DMS 273 (cell line): ENCODE results near the gene LSM7.
A peak's percentile ranks its signal among the peaks of the same experiment; 100 is the strongest.

Experiments used
- DNase-seq: peaks from one replicate; lab custom pipeline; 2025; ENCODE audit not compliant: unreplicated experiment; lab: John Stamatoyannopoulos, UW

The LSM7 gene

DNA sequence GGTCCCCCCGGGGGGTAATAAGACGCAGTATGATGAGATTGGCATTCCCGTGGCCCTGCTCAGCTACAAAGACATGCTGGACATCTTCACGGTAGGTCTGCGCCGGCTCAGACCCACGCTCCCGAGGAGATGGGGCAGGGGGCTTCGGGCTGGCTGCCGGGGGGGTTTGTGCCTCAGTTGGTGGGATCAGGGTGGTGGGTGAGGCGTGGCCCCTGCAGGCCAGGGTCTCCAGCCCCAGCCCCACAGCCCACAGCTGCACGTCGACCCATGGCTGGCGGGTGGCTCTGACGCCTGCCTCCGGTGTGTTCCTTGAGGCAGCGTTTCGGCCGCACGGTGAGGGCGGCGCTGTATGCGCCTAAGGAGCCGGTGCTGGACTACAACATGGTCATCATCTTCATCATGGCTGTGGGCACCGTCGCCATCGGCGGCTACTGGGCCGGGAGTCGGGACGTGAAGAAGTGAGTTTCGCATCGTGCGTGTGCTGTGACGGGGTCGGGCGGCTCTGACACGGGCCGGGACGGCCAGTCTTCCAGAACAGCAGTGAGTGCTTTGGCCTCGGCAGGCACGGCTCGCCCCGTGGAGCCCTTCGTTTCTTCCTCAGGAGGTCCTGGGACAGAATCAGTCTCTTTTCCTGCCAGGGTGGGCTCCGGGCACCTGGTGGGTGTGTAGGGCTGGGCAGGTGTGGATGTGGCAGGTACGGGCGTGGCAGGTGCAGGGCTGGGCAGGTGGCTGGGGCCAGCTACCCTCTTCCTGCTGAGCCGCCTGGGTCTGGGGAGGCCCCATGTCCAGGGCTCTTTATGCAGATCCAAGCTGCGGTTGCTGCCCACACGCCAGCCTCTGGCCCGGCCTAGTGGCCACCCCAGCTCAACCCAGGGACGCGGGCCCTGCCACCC is 10.6 kb upstream of the LSM7 start:
- DNase-seq, result no peak

DNA sequence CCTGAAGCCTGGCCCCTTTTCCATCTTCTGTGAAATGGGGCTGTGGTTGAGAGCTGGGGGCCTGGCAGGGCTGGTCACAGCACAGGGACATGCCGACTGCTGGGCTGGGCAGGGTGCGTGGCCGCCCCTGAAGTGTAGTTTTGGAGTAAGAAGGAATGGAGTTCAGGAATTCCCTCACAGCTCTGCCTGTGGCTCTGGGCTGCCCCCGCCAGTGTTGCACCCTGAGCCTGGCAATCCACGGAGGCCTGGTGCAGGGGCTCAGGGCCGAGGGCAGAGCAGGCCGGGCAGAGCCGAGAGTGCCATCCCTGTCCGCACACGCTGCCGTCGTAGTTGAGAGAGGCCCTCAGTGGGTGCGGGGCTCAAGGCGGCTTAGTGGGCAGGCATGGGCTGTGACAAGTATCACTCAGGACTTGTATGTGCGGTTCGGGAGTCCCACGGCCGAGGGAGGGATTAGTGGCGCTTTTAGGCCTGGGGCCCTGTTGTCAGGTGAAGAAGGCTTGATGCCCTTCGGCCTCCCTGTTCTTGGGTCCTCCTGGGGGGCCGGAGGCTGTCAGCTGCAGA is 9.7 kb upstream of the LSM7 start:
- no peak for DNase-seq

DNA sequence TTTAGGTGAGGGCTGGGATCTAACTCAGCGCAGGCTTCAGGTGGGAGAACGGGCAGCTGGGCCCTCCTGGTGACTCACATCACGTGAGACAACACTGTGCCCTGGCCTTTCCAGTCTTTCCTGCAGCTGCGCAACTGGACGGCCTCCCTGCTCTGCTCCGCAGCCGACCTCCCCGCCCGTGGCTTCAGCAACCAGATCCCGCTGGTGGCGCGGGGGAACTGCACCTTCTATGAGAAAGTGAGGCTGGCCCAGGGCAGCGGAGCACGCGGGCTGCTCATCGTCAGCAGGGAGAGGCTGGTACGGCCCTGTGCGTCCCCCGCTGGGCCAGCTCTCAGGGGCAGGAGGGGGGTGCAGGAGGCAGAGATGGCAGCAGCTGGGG is 8.9 kb upstream of the LSM7 start:
- DNase-seq, result peak; percentile 51

DNA sequence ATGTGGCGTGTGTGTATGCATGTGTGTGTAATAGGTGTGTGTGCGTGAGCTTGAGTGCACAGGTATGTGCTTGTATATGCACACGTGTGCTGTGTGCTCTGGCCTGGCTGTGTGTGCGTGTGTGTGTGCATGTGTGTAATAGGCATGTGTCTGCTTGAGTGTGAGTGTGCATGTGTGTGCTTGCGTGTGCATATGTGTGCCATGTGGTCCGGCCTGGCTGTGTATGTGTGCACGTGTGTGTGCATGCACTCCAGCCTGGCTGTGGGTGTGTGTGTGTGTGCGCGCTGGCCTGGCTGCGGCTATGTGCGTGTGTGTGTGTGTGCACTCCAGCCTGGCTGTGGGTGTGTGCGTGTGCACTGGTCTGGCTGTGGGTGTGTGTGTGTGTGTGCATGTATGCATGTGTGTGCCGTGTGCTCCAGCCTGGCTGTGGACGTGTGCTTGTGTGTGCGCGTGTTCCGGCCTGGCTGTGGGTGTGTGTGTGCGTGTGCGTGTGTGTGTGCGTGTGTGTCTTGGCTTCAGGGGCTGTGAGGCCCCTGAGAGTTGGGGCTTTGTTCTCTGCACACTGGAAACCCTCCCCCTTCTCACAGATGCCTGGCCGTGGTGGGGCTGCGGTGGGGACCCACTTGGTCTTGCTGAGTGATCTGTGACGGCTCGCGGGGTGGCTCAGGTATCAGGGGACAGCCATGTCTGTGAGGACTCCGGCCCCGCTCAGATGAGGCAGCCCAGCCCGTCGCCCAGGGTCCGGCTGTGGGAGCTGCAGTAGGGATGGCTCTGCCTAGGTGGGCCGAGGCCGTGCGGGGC is 8.3 kb upstream of the LSM7 start:
- no peak for DNase-seq

DNA sequence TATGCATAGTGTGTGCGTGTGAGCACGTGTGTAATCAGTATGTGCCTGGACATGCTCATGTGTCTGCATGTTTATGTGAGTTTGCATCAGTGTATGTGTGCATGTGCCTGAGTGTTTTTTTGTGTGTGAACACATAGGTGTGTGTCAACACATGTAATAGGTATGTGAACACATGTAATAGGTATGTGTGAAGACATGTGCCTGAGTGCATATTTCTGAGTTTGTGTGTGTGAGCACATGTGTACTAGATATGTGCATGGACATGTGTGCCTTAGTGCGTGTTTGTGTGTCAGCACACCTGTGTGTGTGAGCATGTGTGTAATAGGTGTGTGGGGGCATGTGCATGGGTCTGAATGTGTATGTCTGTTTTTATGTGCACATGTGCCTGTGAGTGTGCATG is 7.5 kb upstream of the LSM7 start:
- no peak for DNase-seq

DNA sequence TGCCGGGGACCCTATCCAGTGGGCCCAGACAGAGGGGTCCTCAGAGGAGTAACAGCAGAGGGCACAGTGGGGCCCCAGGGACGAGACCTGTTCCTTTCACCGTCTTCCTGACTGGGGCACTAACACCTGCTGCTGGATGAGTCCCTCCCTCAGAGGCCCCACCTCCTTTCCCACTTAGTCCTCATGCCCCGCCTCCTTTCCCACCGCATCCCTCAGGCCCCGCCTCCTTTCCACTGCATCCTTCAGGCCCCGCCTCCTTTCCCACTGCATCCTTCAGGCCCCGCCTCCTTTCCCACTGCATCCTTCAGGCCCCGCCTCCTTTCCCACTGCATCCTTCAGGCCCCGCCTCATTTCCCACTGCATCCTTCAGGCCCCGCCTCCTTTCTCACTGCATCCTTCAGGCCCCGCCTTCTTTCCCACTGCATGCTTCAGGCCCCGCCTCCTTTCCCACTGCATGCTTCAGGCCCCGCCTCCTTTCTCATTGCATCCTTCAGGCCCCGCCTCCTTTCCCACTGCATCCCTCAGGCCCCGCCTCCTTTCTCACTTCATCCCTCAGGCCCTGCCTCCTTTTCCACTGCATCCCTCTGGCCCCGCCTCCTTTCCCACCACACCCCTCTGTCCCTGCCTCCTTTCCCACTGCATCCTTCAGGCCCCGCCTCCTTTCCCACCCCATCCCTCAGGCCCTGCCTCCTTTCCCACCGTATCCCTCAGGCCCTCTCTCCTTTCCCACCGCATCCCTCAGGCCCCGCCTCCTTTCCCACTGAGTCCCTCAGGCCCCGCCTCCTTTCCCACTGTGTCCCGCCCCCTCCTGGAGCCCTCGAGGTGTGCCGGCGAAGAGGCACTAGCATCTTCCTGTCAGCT is 6.8 kb upstream of the LSM7 start:
- DNase-seq, result no peak

DNA sequence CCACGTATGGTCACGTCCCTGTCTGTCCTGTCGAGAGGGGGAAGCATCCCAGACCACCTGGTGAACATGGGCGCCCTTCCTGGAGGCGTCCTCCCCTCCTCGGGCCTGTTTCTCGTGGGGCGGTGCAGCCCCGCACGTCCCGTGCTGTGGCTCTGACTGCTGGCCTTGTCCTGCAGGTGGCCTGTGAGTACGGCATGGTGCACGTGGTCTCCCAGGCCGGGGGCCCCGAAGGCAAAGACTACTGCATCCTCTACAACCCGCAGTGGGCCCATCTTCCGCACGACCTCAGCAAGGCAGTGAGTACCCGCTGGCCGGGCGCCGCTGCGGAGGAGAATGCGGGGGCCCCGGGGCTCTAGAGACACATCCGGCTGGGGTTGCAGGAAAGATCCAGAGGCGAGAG is 6.0 kb upstream of the LSM7 start:
- no peak for DNase-seq

DNA sequence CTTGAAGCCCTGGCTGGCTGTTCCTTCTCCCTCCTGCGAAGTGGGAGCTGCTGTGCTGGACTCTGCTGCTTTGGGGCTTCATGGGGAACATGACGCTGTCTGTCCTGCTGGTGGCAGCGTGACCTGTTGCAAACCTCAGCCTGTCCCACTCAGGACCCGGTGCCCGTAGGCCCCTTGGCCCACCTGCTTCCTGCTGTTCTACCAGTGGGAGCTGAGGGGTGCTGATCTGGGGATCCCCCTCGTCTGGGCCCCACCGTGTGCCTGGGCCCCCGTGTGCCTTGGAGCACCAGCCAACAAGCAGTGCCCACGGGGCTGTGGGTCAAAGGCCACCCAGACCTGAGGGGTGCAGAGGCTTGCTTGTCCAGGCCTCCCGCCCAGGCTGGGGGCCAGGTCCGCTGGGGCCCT is 5.4 kb upstream of the LSM7 start:
- DNase-seq, result no peak

DNA sequence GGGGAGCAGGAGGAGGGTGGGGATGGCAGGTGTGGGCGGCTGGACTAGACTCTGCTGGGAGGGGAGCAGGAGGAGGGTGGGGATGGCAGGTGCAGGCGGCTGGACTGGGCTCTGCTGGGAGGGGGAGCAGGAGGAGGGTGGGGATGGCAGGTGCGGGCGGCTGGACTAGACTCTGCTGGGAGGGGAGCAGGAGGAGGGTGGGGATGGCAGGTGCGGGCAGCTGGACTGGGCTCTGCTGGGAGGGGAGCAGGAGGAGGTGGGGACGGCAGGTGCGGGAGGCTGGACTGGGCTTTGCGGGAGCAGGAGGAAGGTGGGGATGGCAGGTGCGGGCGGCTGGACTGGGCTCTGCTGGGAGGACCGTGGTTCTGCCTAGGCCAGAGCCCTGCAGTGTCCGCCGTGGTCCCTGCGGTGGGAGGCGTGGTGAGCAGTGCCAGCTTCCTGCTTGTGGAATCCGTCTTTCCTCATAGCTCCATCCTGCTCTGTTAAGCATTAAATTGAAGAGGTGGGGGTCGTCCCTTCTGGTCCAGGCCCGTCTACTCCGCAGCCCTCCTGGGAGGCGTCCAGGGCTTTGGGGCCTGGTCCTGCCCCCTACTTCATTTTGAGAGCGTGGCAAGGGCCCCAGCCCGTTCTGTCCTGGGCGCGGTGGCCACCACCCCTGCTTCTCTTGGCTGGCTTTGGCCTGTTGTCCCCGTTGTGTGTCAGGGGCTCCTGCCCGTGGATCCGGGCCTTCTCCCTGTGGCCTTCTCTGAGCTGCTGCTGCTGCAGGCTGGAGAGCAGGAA is 4.8 kb upstream of the LSM7 start:
- DNase-seq, result no peak

DNA sequence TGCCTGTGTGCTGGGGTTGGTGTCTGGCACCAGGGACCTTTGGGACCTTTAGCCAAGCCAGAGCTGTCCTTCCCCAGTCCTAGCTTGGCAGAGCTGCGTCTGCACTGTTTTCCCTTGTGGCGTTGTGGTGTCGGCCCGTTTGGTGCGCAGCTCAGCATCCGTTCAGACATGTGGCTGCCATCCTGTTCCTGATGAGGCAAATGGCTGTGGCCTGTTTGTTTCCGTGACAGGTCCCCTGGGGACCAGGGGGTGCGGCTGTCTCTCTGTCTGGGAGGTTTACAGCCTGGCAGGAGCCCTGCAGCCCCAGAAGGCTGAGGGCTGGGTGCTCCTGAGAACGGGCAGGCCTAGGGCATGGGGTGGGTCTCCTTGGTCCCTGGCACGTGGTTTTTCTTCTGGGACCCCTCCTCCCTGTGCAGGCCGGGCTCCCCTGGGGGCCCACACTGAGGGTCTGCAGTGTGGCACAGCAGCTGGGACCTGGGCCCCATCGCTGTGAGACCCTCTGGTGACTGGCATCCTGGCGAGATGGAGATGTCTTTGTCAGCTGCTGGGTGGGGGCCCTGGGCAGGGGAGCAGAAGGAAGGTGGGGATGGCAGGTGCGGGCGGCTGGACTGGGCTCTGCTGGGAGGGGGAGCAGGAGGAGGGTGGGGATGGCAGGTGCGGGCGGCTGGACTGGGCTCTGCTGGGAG is 4.1 kb upstream of the LSM7 start:
- DNase-seq, result no peak

DNA sequence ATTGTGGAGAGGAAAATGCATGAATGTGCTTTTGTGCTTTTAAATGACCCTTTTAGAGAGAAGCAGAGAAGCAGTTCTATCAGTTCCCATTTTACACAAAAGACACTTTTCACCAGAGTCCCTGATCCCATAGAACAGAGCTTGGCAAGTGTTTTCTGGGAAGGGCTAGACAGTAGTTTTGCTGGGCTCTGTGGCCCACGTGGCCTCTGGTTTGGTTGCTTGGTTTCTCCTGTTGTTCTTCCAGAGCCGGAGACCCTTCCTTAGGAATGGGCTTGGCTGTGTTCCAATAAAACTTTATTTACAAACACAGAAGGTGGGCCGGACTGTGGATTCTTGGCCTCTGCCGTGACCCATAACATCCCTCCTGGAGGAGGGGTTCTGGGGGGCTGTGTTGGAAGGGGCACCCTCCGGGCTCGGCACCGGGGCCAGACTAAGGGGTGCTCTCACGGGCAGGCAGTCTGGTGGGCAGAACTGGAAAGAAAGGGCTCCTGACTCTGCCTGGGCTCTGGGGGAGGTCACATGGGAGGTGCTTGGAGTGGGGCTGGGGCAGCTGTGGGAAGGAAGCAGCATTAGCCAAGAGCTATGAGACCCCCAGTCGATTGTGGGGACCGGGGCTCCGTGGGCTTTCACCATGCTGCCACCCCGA is 3.3 kb upstream of the LSM7 start:
- no peak for DNase-seq

DNA sequence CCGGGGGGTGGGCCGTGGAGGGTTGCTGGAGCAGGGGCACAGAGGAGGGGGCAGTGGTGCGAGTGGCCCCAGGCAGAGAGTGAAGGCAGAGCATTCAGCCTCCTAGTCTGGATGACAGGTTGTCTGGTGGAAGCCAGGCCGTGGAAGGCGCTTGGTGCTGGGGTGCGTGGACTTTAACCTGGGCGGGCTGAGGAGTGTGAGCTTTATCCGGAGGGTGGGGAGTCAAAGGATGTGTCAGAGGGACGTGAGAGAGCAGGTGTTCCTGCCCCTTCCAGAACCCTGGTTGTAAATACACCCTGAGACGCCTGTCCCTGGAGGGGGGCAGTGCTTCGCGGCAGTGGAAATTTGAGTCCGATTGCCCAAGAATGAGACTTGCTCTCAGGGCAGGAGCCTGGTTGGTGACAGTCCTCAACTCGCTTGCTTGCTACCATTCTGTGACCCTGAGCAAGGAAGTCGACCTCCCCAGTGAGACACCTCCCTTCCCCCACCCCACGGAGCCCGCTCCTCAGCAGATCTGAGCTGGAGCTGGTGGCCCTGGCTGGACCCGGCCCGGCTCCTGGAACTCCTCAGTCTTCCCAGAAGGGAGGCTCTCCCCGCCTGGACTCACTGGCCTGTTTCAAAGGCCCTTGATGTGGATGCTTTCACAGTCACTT is 2.4 kb upstream of the LSM7 start:
- DNase-seq, result no peak

DNA sequence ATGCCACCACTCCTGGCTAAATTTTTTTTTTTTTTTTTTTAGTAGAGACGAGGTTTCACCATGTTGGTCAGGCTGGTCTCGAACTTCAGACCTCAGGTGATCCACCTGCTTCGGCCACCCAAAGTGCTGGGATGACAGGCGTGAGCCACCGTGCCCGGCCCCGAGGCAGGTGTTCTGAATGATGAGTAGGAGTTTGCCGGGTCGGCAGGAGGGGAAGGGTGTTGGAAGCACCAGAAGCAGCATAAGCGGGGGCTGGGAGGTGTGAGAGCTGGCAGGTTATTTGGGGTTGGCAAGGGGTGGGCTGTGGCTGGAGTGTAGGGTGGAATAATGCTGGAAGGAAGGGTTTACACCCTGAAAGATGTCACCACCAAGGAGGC is 1.9 kb upstream of the LSM7 start:
- no peak for DNase-seq

DNA sequence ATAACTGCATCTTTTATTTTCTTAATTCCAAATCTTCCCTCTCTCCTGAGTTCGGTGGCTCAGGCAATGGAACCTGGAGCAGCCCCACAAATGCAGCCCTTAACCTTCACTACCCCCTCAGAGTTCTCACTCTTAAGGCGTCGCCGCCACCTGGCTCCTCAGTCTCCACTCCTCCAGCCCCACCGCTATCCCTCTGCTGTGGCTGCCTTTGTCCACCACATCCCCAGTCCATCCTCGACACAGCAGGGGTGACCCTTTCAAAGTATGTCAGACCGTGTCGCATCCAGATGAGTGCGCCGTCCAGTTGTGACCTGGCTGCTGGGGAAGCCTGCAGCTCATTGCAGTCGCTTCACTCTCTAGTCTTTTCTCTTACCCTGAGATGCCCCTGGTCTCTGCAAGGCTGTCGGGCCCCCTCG is 1.1 kb upstream of the LSM7 start:
- DNase-seq, result no peak

DNA sequence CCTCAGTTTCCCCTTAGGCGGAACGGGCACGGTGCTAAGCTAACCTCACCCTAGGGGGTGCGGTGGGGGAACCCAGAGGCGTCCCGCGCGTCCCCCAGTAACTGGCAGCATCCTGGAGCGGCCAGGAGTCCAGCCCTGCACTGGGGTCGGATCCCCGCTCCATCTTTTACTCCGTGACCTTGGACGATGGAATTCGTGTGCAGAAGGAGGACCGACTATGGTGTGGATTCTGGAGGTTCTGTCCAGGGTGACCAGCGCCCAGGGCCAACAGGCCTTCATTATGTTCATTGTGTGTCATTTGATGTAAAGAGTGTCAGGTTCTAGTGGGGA is 728 bp upstream of the LSM7 start:
- no peak for DNase-seq

DNA sequence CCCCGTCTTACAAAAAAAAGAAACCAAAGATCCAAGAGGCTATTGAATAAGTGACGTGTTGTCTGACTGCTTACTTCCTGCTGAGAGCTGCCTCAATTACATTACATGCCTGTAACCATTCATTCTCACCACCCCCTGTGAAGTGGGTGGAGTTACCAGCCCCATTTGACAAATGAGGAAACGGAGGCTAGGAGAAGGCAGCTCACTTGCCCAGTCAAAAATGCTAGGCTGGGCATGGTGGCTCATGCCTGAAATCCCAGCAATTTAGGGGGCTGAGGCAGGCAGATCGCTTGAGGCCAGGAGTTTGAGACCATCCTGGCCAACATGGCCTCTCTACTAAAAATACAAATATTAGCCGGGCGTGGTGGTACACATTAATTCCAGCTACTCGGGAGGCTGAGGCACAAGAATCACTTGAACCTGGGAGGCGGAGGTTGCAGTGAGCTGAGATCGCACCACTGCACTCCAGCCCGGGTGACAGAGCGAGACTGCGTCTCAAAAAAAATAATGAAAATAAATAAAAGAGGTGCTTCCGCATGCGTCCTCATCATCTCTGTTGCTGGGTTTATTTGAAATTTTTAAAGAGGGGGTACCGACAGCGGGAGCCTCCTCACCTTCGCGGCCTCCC is 499 bp downstream of the LSM7 start:
- peak; percentile 76 for DNase-seq

DNA sequence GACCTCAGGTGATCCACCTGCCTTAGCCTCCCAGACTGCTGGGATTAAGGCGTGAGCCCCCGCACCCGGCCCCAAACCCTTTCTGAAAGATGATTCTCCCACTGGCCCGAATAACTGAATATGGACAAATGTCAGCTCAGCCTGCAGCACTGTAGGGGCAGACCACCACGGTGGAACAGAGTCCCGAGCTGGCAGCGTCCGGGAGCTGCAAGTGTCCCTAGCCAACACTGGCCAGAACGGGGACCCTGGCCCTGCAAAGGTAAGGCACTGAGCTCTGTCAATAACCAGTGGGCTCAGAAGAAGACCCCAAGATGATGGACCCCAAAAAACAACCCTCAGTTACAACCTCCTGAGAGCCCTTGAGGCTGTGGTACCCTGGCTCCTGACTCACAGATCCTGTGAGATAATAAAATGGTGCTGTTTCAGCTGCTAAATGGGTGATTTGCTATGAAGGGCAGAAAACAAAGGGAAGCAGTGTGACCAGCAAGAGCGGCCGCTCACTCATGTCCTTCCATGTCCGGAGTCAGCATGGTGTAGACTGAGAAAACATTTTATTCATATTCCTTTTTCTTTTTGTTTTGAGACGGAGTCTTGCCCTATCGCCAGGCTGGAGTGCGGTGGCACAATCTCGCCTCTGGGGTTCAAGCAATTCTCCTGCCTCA is 1.6 kb downstream of the LSM7 start:
- no peak for DNase-seq
